ENCODE results near the gene DROSHA.

The DROSHA gene

DNA sequence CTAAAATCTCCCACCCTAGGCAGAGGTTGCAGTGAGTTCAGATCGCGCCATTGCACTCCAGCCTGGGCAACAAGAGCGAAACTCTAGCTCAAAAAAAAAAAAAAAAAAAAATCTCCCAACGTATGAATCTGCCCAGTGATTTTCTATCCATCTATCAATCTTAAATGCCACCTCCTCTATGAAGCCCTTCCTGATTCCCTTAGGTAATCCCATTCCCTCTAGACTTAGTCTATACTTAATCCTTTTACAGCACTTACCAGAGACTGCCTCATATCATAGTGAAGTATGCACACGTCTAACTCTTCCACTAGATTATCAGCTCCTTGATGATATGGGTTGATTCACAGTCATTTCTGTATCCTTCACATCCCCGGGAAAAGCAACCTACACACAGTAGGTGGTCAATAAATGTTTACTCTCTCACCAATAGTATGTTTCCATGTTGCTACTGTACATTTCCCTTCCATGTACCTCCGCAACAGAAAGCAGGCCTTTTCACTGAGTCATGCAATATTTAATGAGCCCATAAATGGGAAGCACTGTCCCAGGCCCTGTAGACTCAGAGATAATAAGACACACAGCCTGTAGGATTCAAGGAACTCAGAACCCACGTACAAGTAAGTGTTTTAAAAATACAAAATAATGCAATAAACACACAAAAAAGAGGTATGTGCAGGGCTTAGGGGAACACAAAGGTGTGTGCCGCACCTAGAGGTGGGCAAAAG, 1.2 kb downstream of the DROSHA start:
- no peak for DNase-seq

DNA sequence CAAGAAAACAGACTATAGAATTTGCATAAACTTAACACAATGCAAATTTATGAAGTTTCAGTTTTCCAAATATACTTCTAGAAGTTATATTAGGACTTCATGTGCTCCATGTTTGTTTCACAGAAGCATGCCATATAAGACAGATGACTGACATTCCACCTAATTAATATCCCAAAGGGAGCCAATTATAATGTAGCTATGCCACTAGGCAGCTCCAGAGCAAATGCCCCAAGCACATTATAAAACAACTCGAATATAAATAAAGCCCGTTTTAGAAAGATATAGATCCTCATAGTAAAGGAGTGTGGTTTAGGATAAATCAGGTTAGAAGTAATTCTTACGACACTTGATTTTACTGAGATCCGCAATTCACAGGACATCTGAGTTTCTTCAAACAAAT, 8.9 kb downstream of the DROSHA start:
- no peak for DNase-seq

DNA sequence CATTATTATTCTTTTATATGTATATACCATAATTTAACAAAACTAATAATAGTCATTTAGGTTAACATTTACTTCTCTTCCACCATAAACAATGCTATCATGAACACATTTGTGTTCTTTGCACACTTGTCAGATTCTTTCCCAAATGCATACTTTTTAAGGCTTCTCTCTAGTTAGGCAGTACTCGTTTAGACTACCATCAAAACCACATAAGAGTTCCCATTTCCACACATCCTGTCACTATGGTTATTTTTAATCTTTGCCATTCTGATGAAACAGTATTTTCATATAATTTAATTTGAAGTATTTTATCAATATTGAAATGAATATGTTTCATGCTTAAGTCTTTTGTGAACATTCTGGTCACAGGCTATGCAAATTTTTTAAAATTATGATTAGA, 15.1 kb downstream of the DROSHA start:
- DNase-seq: no peak

DNA sequence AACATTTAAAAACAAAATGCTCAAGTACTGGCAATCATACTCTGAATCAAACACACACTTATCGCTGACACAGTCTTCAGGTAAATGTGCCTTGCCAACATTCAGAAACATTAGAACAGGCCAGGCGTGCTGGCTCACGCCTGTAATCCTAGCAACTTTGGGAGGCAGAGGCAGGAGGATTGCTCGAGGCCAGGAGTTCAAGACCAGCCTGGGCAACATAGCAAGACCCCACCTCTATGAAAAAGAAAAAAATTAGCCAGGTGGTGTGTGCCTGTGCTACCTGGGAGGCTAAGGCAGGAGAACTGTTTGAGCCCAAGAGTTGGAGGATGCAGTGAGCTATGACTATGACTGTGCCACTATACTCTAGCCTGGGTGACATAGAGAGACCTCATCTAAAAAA, 20.6 kb downstream of the DROSHA start:
- no peak for DNase-seq

DNA sequence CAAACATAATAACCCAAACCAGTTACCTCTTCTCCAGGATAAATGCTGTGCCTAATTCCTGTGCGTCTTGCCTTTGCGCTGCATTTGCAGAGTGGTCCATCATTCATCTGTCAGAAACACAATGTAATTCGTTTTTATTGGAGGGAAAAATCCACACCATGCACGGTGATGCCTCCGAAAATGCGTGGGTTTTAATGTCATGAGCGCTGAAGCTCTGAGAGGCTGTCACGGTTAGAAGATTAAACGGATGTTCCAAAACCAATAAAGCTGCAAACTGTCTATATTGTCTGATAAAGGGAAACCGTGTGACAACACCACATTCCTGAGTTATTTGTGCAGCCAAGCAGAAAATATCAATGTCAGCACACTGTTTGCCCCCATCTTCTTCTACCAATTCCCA, 27.4 kb downstream of the DROSHA start:
- no peak for DNase-seq

DNA sequence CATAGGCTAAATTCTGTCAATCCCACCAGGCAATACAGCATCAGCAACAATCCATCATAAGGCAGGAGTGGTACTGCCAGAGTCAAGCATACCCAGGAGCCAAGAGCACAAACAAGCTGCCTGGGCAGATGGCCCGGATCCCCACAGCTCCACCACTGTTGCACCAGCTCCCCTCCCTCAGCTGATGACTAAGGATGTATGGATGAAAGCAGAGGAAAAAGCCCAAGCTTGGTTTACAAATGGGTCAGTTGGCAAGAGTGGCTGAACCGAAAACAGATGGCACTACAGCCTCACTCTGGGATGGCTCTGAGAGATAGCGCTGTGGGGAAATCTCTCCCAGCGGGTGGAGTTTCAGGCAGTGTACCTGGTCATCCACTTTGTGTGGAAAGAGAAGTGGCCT, 29.4 kb downstream of the DROSHA start:
- DNase-seq: no peak

DNA sequence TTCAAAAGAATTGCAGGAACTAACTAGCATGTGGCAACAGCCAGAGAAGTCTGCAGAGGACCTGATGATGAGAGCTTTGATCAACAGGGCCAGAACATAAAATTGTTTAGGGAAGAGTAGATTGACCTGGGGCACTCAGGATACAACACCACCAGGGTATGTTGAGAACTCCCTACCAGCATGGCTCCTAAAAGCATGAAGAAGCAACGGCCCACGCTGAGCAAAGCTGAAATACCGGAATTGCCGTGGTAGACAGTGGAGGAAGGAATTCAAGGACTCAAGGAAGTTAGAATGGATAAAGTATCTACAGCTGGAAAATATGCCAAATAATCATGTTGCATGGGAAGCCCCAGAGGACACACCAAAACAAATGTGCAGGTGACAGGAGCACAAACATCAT, 31.6 kb downstream of the DROSHA start:
- no peak for DNase-seq

DNA sequence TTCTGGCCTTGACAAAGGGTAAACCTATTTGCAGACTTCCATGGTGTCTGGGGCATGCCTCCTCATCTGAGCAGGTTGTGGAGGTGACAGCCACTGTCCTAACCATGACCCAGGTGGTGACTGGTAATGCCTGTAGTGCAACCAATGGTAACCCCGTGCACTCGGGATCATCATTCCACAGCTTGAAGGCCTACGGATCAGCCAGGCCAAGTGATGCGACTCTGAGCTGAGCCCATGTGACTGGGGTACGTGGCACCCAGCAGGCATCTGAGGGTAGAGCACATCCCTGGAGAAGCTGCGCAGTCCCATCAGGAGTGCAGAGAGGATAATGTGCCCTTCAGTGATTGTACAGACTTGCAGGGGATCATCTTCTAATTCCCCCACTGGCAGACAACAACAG, 35.0 kb downstream of the DROSHA start:
- no peak for DNase-seq

DNA sequence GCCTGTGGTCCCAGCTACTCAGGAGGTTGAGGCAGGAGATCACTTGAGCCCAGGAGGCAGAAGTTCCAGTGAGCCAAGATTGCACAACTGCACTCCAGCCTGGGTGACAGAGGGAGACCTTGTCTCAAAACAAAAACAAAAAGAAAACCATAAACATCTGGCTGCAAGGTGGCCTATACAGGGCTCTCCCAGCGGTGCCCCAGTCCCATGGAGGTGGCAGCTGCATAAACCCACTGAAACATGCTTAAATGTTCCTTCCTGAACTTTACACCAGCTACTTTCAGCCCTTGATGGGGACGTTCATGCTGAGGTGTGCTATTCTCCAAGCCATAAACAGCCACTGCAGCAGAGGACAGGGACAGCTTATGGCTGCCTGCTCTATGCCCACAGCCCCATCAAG, 35.6 kb downstream of the DROSHA start:
- DNase-seq: no peak

DNA sequence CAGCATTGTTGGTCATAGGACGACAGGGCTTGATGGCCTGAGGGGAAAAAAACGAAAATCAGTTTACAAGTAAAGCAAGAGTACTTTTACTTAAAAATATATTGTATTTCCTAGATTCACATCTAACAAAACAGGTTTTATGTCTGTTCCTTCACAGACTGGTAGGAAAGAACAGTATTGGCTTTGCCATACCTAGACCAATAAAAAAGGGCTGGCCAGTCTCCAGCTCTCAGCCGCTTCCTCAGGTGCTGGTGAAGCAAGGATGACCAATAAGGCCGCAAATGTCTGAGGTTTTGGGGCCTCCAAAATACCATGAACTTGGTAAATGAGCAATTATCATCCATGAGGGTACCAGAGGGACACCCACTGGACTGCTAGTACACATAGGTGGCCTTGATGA, 36.6 kb downstream of the DROSHA start:
- DNase-seq: no peak

DNA sequence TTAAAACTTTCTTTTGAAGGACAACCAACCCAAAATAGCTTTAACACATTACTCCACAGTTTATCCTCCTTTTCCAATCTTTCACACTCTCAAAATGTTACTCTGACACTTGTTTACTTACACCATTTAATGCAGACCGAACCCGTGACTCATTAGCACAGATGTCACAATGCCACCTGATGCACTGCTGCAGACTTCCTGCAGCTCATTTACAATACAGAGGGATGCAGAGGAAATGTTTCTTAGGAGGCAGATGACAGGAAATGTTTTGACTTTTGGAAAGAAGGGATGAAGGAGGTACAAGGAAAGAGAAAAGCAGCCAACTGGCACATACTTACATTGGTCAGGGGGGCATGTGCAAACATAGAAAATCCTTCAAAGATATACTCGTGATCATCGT, 39.0 kb downstream of the DROSHA start:
- DNase-seq: no peak

DNA sequence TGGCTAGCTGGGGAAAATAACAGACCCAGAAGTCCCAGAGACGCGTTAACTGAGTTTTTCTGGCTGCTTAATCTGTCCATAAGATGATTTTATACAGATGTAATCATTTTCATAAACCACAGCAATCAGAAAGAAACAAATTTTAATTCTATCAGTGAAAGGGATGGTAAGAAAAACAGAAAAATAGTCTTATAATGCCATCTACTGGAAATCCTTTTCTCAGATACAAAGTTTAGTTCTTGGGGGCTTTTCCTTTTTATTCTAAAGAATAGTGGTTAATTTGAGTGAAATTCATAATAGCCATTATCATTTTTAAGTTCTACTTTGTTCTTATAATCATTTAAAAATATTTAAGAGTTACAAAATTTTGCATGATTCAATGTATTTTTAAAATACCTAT, 44.4 kb downstream of the DROSHA start:
- no peak for DNase-seq

DNA sequence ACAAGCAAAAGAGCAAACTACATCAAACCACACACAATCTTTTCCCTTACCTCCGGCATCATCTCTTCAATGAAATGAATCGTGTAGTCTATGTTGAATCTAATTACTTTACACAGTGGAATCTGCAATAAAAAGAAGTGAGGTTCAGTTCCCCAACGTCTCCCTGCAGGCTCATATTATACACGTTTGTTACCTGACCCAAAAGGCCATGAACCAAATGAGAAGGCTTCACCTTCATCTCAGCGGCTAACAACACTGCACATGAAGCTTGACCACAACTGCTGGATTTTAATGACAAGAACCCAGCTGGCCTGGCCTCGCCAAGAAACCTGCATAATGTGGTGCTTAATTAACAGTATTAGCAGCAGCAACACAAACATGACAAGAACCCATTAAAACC, 45.5 kb downstream of the DROSHA start:
- no peak for DNase-seq

DNA sequence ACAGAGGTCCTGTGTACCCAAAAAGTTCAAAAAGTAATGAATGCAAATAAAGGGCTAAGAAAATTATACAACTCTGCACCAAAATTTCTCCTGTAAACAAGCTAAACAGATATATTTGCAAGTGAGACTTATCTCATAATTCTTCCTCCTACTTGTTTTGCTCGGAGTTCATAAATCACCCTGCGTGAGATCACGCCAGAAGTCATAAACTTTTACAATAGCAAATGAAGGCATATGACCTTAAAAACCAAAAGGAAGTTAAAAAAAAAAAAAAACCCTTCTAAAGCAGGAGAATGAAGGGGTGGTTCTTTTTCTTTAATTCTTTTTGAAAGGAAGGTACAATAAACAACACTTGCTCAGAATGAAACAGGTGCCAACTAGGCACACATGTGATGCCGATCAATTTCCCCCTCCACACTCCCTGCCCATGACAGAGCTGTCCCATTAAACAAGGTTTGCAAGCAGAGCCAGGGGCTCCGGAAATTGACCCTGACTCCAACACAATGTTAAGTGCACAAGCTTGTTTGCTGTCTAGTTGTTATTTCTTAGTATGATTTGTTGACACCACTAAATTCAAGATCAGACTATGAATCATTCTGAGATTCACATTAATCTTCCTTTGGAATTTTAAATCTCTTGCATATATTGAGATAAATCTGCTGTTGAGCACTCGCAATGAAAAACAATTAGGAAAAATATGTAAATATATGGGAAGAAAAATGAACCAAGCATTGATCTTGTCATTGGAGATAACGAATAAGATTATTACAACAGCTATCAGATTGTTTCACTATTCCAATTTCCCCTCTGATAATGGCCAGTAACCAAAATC, 46.3 kb downstream of the DROSHA start:
- DNase-seq: no peak

DNA sequence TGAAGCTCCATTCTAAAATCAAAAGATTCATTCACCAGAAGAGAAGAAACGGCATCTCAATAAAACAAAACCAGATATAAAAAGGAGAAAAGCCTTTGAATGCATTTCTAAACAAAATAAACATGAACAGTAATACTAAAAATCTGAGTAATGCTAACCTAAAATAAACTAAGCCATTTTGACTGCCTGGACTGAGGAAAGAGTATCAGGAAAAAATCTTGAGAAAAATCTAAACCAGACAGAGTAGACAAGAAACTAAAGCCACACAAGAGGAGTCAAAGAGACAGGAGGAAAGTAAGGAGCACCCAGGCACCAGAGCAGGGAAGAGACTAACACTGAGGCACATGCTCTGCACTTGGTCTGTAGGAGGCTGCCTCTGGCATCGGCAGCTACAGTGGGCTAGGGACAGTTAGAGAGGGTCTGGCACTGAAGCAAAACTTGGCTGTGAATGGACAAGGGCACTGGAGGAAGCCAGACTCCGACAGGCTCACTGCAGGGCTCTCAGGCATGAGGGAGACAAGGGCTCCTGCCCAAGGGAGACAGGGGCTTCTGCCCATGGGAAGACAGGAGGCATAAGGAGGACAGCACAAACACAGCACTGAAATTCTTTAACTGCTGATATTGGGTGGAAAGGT, 50.2 kb downstream of the DROSHA start:
- DNase-seq: no peak

DNA sequence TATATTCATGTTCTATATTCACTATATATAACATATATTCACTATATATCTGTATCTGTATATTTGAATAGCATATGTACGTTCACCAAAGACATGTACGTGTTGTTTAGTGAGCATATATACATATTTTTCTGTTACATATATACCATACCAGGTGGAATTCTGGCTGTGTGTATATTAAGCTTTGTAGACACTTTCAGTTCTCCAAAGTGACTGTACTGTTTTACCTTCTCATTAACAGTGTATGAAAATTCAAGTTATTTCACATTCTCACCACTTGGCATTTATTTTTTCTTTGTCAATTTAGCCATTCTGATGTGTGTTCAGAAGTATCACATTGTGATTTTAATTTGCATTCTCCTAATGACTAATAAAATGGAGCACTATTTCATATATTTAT, 52.2 kb downstream of the DROSHA start:
- DNase-seq: no peak

DNA sequence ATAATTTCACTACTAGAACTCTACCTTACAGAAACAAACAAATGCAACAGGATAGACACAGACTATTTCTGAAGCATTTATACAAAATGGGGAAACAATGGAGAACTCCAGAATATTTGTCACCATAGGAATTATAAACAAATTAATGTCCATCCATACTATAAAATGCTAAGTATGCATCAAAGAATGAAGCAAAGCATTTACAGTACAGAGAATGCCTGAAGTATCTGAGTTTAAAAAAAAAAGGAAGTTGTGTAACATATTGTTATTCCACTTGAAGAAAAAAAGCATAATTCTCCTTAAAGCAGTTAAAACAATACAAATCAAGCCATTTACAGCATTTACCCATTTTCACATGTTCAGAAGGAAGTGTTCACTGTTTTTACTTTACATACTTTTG, 53.0 kb downstream of the DROSHA start:
- DNase-seq: no peak

DNA sequence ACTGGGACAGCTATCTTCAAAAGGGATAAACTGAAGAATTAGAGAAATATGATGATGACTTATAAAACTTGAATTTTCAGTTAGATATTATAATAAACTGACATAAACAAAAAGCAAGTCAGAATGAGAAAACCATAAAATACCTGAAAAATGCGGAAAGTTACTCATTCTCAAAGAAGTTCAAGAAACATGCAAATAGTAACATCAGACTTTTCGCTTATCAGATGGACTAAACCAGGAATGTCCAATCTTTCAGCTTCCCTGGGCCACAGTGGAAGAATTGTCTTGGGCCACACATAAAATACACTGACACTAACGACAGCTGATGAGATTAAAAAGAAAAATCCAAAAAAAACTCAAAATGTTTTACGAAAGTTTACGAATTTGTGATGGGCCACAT, 53.9 kb downstream of the DROSHA start:
- no peak for DNase-seq

DNA sequence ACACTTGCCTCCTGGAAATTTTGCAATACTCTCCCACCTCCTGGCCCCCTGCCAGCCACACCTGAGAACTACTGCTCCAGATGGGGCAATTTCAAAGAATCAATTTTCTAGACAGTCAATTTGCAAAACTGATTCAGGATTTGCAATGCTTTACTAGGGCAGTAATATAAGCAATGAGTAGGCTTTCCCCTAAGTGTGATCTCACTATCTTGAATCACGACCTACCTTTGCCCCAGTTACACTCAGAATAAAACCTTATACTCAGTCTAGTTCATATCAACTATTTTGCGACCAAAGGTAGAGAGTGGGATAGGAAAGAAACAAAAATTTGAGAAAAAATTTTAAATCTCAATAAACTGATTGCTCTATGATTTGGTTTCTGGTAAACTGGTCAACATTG, 54.4 kb downstream of the DROSHA start:
- no peak for DNase-seq

DNA sequence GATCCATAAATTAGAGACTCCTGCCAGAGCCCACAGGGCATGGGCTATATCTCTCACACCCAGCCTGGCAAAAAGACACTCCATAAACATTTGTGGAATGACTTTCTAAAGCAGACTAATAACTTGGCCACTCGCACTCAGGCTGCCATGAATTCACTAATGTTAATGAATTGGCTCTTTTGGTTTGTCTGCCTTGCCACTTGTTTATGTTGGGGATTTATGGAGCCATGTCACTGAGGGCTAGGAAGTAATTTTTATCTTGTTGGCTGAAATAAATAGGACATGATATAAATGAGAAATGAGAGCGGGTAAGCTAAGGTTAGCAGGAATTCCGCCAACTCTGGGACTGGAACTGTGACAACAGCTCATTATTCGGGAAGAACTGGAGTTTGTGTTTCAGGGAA, 55.2 kb downstream of the DROSHA start:
- no peak for DNase-seq

DNA sequence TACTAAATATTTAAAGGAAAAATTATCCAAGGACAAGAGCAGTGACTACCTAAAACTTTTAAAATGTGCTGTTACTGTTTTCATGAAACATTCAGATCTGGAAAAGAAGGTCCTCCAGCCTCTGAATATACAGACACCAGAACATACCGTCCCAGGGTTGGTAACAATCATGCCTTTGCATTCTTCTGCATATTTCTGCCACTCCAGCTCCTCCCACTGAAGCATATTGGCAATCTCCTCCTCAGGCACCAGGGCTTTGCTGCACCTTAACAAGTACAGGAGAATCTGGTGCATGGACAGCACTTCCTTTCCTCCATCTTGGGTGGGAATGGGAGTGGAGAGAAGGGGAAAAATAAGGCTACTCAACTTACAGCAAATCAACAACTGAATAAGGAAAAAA, 60.0 kb downstream of the DROSHA start:
- DNase-seq: no peak

DNA sequence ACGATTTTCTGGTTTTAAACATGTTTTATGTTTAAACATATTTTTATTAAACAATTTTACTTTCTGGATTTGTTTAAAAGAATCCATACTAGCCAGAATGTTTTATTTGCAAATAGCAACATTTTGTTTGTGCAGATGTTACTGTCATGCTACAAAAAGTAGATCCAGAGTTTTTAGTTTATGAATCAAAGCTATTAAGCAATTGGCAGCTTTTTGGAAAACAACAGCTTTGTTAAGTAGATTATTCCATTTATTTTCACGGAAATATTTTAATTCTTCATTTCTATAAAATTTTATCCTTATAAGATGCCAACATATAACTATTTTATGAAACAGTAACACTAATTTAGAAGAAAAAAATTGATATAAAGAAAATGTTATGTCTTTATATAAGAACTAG, 60.9 kb downstream of the DROSHA start:
- DNase-seq: no peak

DNA sequence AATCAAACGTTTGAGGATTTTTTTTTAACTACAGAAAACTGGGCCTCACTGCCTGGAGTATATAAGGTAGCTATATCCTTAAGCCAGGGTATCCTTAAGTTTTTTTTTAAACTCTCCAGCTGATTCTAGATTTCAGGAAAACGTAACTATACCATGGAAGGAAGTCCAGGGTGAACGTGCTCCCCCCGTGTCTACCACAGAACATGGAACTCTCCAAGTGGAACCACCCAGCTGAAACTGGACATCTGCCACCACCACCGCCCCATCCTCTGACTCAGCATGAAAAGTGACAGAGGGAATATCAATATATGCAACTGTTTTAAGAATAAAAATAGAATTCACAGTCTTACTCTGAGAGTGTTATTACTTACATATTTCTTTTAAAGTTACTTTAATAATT, 61.3 kb downstream of the DROSHA start:
- DNase-seq: no peak

DNA sequence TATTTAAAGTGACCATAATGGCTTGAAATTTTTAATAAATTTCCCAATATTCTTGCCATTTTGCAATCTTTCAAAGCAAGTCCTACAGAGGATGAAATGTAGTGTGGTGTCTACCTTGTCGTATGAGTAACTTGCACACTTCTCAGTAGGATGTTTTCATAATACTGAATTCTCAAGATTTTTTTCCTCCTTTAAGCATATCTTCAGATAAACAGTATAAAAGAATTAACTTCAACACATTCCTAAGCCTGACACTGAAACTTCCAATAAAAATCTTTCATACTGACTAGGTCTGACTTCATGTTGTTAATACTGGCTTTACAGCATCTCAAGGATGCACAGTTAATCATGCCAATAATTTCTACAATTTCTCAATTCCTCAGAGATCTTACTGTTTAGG, 62.0 kb downstream of the DROSHA start:
- DNase-seq: no peak
